ENCODE results near the gene LSAMP. TPM values are rescaled to one million over a fixed set of nuclear protein-coding genes. Genes with fewer than 3 reads are reported as not detected.
"Not testable (repeated sequence)": the region's sequence is repeated elsewhere in the genome, so short reads cannot be mapped to it uniquely, and the experiment has no call there.

Gene LSAMP
- total RNA-seq, 1 experiment from 2014 or later, result 3.1 TPM

DNA sequence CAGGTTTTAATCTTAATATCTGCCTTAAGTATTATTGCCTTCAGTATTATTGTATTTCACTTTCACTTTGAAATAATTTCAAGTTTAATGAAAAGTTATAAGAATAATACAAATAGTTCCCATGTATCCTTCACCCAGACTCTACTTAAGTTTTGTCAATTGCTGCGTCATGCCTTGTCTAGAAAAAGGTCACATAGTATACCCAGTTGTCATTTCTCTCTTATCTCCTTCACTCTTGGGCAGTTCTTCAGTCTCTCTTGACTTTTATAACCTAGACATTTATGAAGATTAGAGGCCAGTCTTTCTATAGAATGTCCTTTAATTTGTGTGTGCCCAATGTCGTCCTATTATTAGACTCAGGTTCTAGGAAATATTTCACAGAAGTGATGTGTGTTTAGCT, 367.7 kb downstream of the LSAMP start:
- intact Hi-C loops (cut with micrococcal nuclease; ENCODE audit: unreplicated experiment) (no loop called here), in situ Hi-C loops (cut with HindIII; ENCODE audit: low pct_unique_long_range_greater_than_20kb, low sequenced_read_pairs) (no loop called here)
- ATAC-seq, result no peak
- Histone ChIP-seq H3K27me3 (ENCODE audit: control insufficient read depth, insufficient read depth, low read length) (no peaks in the 10 kb centered on the region), H3K36me3 (ENCODE audit: control insufficient read depth, insufficient read depth, low read length) (no peaks in the 10 kb centered on the region), H3K27ac (ENCODE audit: low read length) (no peak overlapping the region), H3K9me3 (ENCODE audit: control insufficient read depth, insufficient read depth, low read depth, low read length) (no peaks in the 10 kb centered on the region), H3K4me1 (ENCODE audit: control insufficient read depth, insufficient read depth, low read length) (no peaks in the 10 kb centered on the region), H3K4me3 (ENCODE audit: low read depth in 2 of 2, low read length in 2 of 2) (no peak overlapping the region)
- DNase-seq (ENCODE audit: low read depth, low spot score), result no peak
- TF ChIP-seq, protein P1, sequence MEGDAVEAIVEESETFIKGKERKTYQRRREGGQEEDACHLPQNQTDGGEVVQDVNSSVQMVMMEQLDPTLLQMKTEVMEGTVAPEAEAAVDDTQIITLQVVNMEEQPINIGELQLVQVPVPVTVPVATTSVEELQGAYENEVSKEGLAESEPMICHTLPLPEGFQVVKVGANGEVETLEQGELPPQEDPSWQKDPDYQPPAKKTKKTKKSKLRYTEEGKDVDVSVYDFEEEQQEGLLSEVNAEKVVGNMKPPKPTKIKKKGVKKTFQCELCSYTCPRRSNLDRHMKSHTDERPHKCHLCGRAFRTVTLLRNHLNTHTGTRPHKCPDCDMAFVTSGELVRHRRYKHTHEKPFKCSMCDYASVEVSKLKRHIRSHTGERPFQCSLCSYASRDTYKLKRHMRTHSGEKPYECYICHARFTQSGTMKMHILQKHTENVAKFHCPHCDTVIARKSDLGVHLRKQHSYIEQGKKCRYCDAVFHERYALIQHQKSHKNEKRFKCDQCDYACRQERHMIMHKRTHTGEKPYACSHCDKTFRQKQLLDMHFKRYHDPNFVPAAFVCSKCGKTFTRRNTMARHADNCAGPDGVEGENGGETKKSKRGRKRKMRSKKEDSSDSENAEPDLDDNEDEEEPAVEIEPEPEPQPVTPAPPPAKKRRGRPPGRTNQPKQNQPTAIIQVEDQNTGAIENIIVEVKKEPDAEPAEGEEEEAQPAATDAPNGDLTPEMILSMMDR (IDR thresholded peaks at IDR 0.05), result no peak
- TF ChIP-seq POLR2AphosphoS5 (IDR thresholded peaks at IDR 0.05; ENCODE audit: low read depth, low read length) (no peak), TCF7L2 (IDR thresholded peaks at IDR 0.05; ENCODE audit: low read depth, low read length) (no peak), SIN3A (IDR thresholded peaks at IDR 0.05; ENCODE audit: borderline replicate concordance, insufficient read depth, low read depth, low read length) (no peak)
- TF ChIP-seq, protein P2, sequence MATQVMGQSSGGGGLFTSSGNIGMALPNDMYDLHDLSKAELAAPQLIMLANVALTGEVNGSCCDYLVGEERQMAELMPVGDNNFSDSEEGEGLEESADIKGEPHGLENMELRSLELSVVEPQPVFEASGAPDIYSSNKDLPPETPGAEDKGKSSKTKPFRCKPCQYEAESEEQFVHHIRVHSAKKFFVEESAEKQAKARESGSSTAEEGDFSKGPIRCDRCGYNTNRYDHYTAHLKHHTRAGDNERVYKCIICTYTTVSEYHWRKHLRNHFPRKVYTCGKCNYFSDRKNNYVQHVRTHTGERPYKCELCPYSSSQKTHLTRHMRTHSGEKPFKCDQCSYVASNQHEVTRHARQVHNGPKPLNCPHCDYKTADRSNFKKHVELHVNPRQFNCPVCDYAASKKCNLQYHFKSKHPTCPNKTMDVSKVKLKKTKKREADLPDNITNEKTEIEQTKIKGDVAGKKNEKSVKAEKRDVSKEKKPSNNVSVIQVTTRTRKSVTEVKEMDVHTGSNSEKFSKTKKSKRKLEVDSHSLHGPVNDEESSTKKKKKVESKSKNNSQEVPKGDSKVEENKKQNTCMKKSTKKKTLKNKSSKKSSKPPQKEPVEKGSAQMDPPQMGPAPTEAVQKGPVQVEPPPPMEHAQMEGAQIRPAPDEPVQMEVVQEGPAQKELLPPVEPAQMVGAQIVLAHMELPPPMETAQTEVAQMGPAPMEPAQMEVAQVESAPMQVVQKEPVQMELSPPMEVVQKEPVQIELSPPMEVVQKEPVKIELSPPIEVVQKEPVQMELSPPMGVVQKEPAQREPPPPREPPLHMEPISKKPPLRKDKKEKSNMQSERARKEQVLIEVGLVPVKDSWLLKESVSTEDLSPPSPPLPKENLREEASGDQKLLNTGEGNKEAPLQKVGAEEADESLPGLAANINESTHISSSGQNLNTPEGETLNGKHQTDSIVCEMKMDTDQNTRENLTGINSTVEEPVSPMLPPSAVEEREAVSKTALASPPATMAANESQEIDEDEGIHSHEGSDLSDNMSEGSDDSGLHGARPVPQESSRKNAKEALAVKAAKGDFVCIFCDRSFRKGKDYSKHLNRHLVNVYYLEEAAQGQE (IDR thresholded peaks at IDR 0.05; ENCODE audit: insufficient read depth in 1 of 2, low read depth in 2 of 2, low read length in 1 of 2), result no peak
- POLR2A ChIA-PET, result no interaction called here
- no TSS peak for BruUV-seq (replicated peaks)
- CTCF ChIA-PET, result interaction anchor here (0.6 kb wide), 1 partner anchor 27 kb away, joined by 4 read pairs; no protein-coding TSS in a partner anchor

DNA sequence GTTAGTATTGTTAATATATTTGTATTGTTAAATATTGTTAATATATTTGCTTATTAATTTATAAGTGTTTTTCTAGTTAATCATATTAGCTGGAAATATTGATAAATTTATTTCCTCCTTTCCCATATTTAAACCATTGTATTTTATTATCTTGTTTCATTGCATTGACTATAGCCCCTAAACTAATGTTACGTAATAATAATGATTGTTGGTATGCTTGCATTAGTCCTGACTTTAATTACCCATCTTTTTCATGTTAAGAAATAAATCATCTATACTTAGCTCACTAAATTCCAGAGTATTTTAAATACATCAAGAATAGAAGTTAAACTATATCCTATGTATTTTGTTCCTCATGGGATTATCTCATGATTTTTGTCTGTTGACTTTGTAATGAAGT, 368.2 kb downstream of the LSAMP start:
- no peak for DNase-seq (ENCODE audit: low read depth, low spot score)
- CTCF ChIA-PET, result interaction anchor here (0.6 kb wide), 1 partner anchor 28 kb away, joined by 4 read pairs; no protein-coding TSS in a partner anchor
- POLR2A ChIA-PET, result no interaction called here
- H3K36me3 ChIP-seq (ENCODE audit: control insufficient read depth, insufficient read depth, low read length), result no peaks in the 10 kb centered on the region
- intact Hi-C loops (cut with micrococcal nuclease; ENCODE audit: unreplicated experiment), result no loop called here
- in situ Hi-C loops (cut with HindIII; ENCODE audit: low pct_unique_long_range_greater_than_20kb, low sequenced_read_pairs), result no loop called here
- no peaks in the 10 kb centered on the region for H3K4me1 ChIP-seq (ENCODE audit: control insufficient read depth, insufficient read depth, low read length)
- H3K9me3 ChIP-seq (ENCODE audit: control insufficient read depth, insufficient read depth, low read depth, low read length), result no peaks in the 10 kb centered on the region
- no peak for TF ChIP-seq POLR2AphosphoS5 (IDR thresholded peaks at IDR 0.05; ENCODE audit: low read depth, low read length)
- BruUV-seq (replicated peaks), result no TSS peak
- no peaks in the 10 kb centered on the region for H3K27me3 ChIP-seq (ENCODE audit: control insufficient read depth, insufficient read depth, low read length)
- H3K4me3 ChIP-seq (ENCODE audit: low read depth in 2 of 2, low read length in 2 of 2), result no peak overlapping the region
- ATAC-seq, result no peak
- no peak overlapping the region for H3K27ac ChIP-seq (ENCODE audit: low read length)

DNA sequence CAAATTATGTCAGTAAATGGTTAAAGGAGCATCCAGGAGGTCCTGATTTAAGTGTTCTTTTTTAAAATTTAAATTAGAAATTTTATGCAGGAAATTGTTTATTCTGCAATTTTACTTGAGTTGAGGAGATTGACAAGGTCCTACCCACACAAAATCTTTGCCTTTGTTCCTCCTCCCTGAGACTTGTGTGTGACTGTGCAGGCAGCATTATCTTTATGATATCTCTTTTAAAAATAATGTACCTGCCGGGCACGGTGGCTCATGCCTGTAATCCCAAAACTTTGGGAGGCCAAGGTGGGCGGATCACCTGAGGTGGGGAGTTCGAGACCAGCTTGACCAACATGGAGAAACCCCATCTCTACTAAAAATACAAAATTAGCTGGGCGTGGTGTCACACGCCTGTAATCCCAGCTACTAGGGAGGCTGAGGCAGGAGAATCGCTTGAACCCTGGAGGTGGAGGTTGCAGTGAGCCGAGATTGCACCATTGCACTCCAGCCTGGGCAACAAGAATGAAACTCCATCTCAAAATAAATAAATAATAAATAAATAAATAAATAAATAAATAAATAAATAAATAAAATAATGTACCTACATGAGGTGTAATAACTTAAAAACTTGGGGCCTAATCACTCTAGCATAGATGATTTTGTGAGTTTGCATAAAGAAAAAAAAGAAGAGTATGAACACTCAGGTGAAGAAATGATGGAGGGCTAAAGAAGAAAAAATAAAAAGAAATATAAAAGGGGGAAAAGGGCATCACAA, 374.6 kb downstream of the LSAMP start:
- H3K27me3 ChIP-seq (ENCODE audit: control insufficient read depth, insufficient read depth, low read length); in situ Hi-C loops (cut with HindIII; ENCODE audit: low pct_unique_long_range_greater_than_20kb, low sequenced_read_pairs); H3K9me3 ChIP-seq (ENCODE audit: control insufficient read depth, insufficient read depth, low read depth, low read length); intact Hi-C loops (cut with micrococcal nuclease; ENCODE audit: unreplicated experiment); H3K4me3 ChIP-seq (ENCODE audit: low read depth in 2 of 2, low read length in 2 of 2); ATAC-seq; POLR2A ChIA-PET; H3K4me1 ChIP-seq (ENCODE audit: control insufficient read depth, insufficient read depth, low read length); DNase-seq (ENCODE audit: low read depth, low spot score); BruUV-seq (replicated peaks); H3K36me3 ChIP-seq (ENCODE audit: control insufficient read depth, insufficient read depth, low read length); H3K27ac ChIP-seq (ENCODE audit: low read length); CTCF ChIA-PET: not testable (repeated sequence)
